Thyroid gland (tissue), 4 donors: ENCODE data around the gene WDR27.

Source experiments
- POLR2A ChIP-seq, 2 donors: fragments of 450-650 bp; IDR thresholded peaks; one replicate each; pipeline ENCODE4 v1.6.1; 2017; ENCODE audit warnings: antibody characterized with exemption in 2 of 2, mild to moderate bottlenecking in 2 of 2, moderate library complexity in 1 of 2
- TF ChIP-seq, protein P1 (sequence below), 6 experiments: fragments of 200-600 bp in 3 of 6; fragments of 450-650 bp in 3 of 6; sonication (generic) in 3 of 6; IDR thresholded peaks; one replicate each; pipeline ENCODE4 v1.5.1; 2016 to 2019; ENCODE audit warnings: antibody characterized with exemption in 6 of 6, mild to moderate bottlenecking in 2 of 6, inconsistent platforms in 1 of 6, moderate library complexity in 1 of 6

DNA sequence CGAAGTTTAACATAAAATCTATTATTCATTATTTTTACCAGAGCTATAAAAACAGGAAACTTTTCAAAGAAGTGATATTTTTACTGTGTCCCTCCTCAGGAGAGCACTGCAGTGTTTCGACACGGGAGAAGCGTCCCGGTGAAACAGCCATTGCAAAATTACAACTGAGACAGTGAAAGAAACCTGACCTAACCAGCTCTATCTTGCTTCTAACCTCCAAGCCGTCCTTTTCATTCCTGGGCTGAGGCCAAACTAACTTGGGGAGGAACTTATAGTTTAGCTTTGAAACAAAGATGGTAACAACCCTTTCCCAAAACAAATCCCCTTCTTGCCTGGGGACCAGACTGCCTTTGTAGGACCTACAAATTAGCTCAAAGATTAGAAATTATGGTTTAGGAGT is 79.2 kb downstream of the WDR27 start:
- no peak for TF ChIP-seq POLR2A (IDR thresholded peaks at IDR 0.05)
- TF ChIP-seq, protein P1, sequence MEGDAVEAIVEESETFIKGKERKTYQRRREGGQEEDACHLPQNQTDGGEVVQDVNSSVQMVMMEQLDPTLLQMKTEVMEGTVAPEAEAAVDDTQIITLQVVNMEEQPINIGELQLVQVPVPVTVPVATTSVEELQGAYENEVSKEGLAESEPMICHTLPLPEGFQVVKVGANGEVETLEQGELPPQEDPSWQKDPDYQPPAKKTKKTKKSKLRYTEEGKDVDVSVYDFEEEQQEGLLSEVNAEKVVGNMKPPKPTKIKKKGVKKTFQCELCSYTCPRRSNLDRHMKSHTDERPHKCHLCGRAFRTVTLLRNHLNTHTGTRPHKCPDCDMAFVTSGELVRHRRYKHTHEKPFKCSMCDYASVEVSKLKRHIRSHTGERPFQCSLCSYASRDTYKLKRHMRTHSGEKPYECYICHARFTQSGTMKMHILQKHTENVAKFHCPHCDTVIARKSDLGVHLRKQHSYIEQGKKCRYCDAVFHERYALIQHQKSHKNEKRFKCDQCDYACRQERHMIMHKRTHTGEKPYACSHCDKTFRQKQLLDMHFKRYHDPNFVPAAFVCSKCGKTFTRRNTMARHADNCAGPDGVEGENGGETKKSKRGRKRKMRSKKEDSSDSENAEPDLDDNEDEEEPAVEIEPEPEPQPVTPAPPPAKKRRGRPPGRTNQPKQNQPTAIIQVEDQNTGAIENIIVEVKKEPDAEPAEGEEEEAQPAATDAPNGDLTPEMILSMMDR (IDR thresholded peaks at IDR 0.05) = no peak
